Adrenal gland (tissue), 5 donors: ENCODE data around the gene GAMT.

Experiments
- CTCF ChIP-seq, 6 experiments: fragments of 450-650 bp in 4 of 6; fragments of 200-600 bp in 2 of 6; sonication (generic) in 1 of 6; IDR thresholded peaks; 1 replicate in 5 of 6; 2 replicates in 1 of 6; pipeline versions ENCODE4 v1.5.1 to v1.8.0; 2016 to 2021; ENCODE audit warnings: antibody characterized with exemption in 6 of 6, mild to moderate bottlenecking in 2 of 6, moderate library complexity in 1 of 6
- POLR2A ChIP-seq, 2 donors: fragments of 450-650 bp; IDR thresholded peaks; one replicate each; pipeline ENCODE4 v1.6.1; 2017; ENCODE audit warnings: antibody characterized with exemption in 2 of 2, mild to moderate bottlenecking in 2 of 2, moderate library complexity in 1 of 2
- donor health status: DM: no; HTN: no; CAD: no.

GRCh38 chr19:1385816-1386215 lies 15.5 kb downstream of the GAMT start:
- TF ChIP-seq CTCF (IDR thresholded peaks at IDR 0.05): no peak
- TF ChIP-seq POLR2A (IDR thresholded peaks at IDR 0.05): no peak
